ENCODE results near the gene RAI14.

The RAI14 gene

GRCh38 chr5:34691326-34691725 is 35.2 kb downstream of the RAI14 start:
- peaks cover 16% of the 10 kb centered on the region for H3K79me2 ChIP-seq (ENCODE audit: low read length)
- H4K20me1 ChIP-seq (ENCODE audit: insufficient read depth, low read length): peaks cover 7% of the 10 kb centered on the region; the same call in 1 of the 2 replicates
- H3K4me2 ChIP-seq (ENCODE audit: low read length): no peak overlapping the region
- no peak overlapping the region for H3K4me3 ChIP-seq (ENCODE audit: low read length)
- H3K27ac ChIP-seq (ENCODE audit: low read length): no peak overlapping the region
- TF ChIP-seq EZH2phosphoT487 (IDR thresholded peaks at IDR 0.05; ENCODE audit: low read depth): no peak
- no peak for TF ChIP-seq CTCF (IDR thresholded peaks at IDR 0.05; ENCODE audit: low read depth, low read length)
- H3K27me3 ChIP-seq (ENCODE audit: low read depth, low read length): no peaks in the 10 kb centered on the region
- H3K9me3 ChIP-seq (ENCODE audit: insufficient read depth, low read length): no peaks in the 10 kb centered on the region
- H3K4me1 ChIP-seq (ENCODE audit: low read length): peaks cover 18% of the 10 kb centered on the region
- H3K36me3 ChIP-seq (replicated peaks; ENCODE audit: low read depth, low read length): peaks cover 27% of the 10 kb centered on the region
- no peak overlapping the region for H3K9ac ChIP-seq (ENCODE audit: low read length)
- no peak overlapping the region for H2AFZ ChIP-seq (ENCODE audit: low read depth, low read length)

GRCh38 chr5:34692786-34693185 is 36.7 kb downstream of the RAI14 start:
- Histone ChIP-seq H3K4me2 (ENCODE audit: low read length) (no peak overlapping the region), H3K9me3 (ENCODE audit: insufficient read depth, low read length) (no peaks in the 10 kb centered on the region), H3K79me2 (ENCODE audit: low read length) (peaks cover 23% of the 10 kb centered on the region), H3K4me1 (ENCODE audit: low read length) (peaks cover 21% of the 10 kb centered on the region), H3K4me3 (ENCODE audit: low read length) (no peak overlapping the region), H3K36me3 (replicated peaks; ENCODE audit: low read depth, low read length) (peaks cover 20% of the 10 kb centered on the region), H3K27ac (ENCODE audit: low read length) (no peak overlapping the region), H3K9ac (ENCODE audit: low read length) (no peak overlapping the region), H3K27me3 (ENCODE audit: low read depth, low read length) (no peaks in the 10 kb centered on the region), H4K20me1 (ENCODE audit: insufficient read depth, low read length) (peaks cover 7% of the 10 kb centered on the region; the same call in 1 of the 2 replicates), H2AFZ (ENCODE audit: low read depth, low read length) (no peak overlapping the region)
- TF ChIP-seq CTCF (IDR thresholded peaks at IDR 0.05; ENCODE audit: low read depth, low read length): no peak
- TF ChIP-seq EZH2phosphoT487 (IDR thresholded peaks at IDR 0.05; ENCODE audit: low read depth): no peak

- no peak overlapping the region for H3K27ac ChIP-seq (ENCODE audit: low read length)
- H4K20me1 ChIP-seq (ENCODE audit: insufficient read depth, low read length): peaks cover 7% of the 10 kb centered on the region; the same call in 1 of the 2 replicates
Measured at GRCh38 chr5:34694012-34694411, 37.9 kb downstream of the RAI14 start.

GRCh38 chr5:34694685-34695084 is 38.6 kb downstream of the RAI14 start:
- Histone ChIP-seq H3K4me2 (ENCODE audit: low read length) (no peak overlapping the region), H4K20me1 (ENCODE audit: insufficient read depth, low read length) (peaks cover 7% of the 10 kb centered on the region; the same call in 1 of the 2 replicates), H3K36me3 (replicated peaks; ENCODE audit: low read depth, low read length) (peaks cover 11% of the 10 kb centered on the region), H2AFZ (ENCODE audit: low read depth, low read length) (no peak overlapping the region), H3K4me3 (ENCODE audit: low read length) (no peak overlapping the region), H3K27ac (ENCODE audit: low read length) (no peak overlapping the region), H3K9ac (ENCODE audit: low read length) (no peak overlapping the region), H3K4me1 (ENCODE audit: low read length) (peaks cover 21% of the 10 kb centered on the region), H3K9me3 (ENCODE audit: insufficient read depth, low read length) (no peaks in the 10 kb centered on the region), H3K79me2 (ENCODE audit: low read length) (peaks cover 26% of the 10 kb centered on the region), H3K27me3 (ENCODE audit: low read depth, low read length) (no peaks in the 10 kb centered on the region)
- TF ChIP-seq CTCF (IDR thresholded peaks at IDR 0.05; ENCODE audit: low read depth, low read length): no peak
- no peak for TF ChIP-seq EZH2phosphoT487 (IDR thresholded peaks at IDR 0.05; ENCODE audit: low read depth)

More at GRCh38 chr5:34694012-34694411, 37.9 kb downstream of the RAI14 start:
- no peaks in the 10 kb centered on the region for H3K27me3 ChIP-seq (ENCODE audit: low read depth, low read length)
- no peak overlapping the region for H3K9ac ChIP-seq (ENCODE audit: low read length)
- peaks cover 21% of the 10 kb centered on the region for H3K4me1 ChIP-seq (ENCODE audit: low read length)
- no peaks in the 10 kb centered on the region for H3K9me3 ChIP-seq (ENCODE audit: insufficient read depth, low read length)
- peaks cover 11% of the 10 kb centered on the region for H3K36me3 ChIP-seq (replicated peaks; ENCODE audit: low read depth, low read length)
- peaks cover 26% of the 10 kb centered on the region for H3K79me2 ChIP-seq (ENCODE audit: low read length)
- no peak overlapping the region for H3K4me3 ChIP-seq (ENCODE audit: low read length)
- H2AFZ ChIP-seq (ENCODE audit: low read depth, low read length): no peak overlapping the region
- TF ChIP-seq EZH2phosphoT487 (IDR thresholded peaks at IDR 0.05; ENCODE audit: low read depth) (no peak), CTCF (IDR thresholded peaks at IDR 0.05; ENCODE audit: low read depth, low read length) (no peak)
- no peak overlapping the region for H3K4me2 ChIP-seq (ENCODE audit: low read length)

Measured in OCI-LY3 (cell line).